Mesendoderm (in vitro differentiated cells): ENCODE results near the gene WNK2.
A peak's percentile ranks its signal among the peaks of the same experiment; 100 is the strongest.

Experiments
- DNase-seq: peaks from one replicate; pipeline ENCODE4 v3.0.0; 2013
- H2AK5ac ChIP-seq: 2 replicates; pipeline ENCODE4 v1.6.1; 2013; ENCODE audit warnings: low read length, inconsistent platforms
- H2BK120ac ChIP-seq: 2 replicates; pipeline ENCODE4 v1.6.1; 2013; ENCODE audit warnings: low read depth, mild to moderate bottlenecking, low read length, moderate library complexity, mixed read lengths
- H2BK15ac ChIP-seq: replicated peaks from 2 replicates; pipeline ENCODE4 v1.6.1; 2013; ENCODE audit warnings: low read depth, mild to moderate bottlenecking, moderate library complexity
- H2BK5ac ChIP-seq: 2 replicates; pipeline ENCODE4 v1.6.1; 2013; ENCODE audit warnings: low read length, inconsistent platforms
- H3K18ac ChIP-seq: 2 replicates; pipeline ENCODE4 v1.6.1; 2013; ENCODE audit warnings: mild to moderate bottlenecking, low read length, mixed read lengths
- H3K23ac ChIP-seq: one replicate; pipeline ENCODE4 v1.6.1; 2013; ENCODE audit warnings: low read length
- H3K27ac ChIP-seq: 2 replicates; pipeline ENCODE4 v1.5.1; 2013; ENCODE audit warnings: low read depth, mild to moderate bottlenecking, inconsistent platforms, low read length, moderate library complexity
- H3K27me3 ChIP-seq: 2 replicates; pipeline ENCODE4 v1.6.1; 2013; ENCODE audit warnings: low read length, control low read depth, mild to moderate bottlenecking, inconsistent platforms; ENCODE audit not compliant: insufficient read depth, poor library complexity
- H3K36me3 ChIP-seq: 2 replicates; pipeline ENCODE4 v1.6.1; 2013; ENCODE audit warnings: low read length, inconsistent platforms; ENCODE audit not compliant: control insufficient read depth, insufficient read depth
- H3K4ac ChIP-seq: one replicate; pipeline ENCODE4 v1.6.1; 2013; ENCODE audit warnings: low read depth, mild to moderate bottlenecking, low read length, moderate library complexity
- H3K4me1 ChIP-seq: 2 replicates; pipeline ENCODE4 v1.6.1; 2013; ENCODE audit warnings: low read depth, low read length, inconsistent platforms; ENCODE audit not compliant: control insufficient read depth
- H3K4me2 ChIP-seq: 2 replicates; pipeline ENCODE4 v1.6.1; 2013; ENCODE audit warnings: low read length
- H3K4me3 ChIP-seq: 2 replicates; pipeline ENCODE4 v1.5.1; 2013; ENCODE audit warnings: mild to moderate bottlenecking, low read length
- H3K56ac ChIP-seq: one replicate; pipeline ENCODE4 v1.6.1; 2013; ENCODE audit warnings: low read length
- H3K79me1 ChIP-seq: 2 replicates; pipeline ENCODE4 v1.6.1; 2013; ENCODE audit warnings: low read length, inconsistent platforms
- H3K79me2 ChIP-seq: 2 replicates; pipeline ENCODE4 v1.6.1; 2013; ENCODE audit warnings: mild to moderate bottlenecking, low read length; ENCODE audit not compliant: control insufficient read depth, insufficient read depth
- H3K9ac ChIP-seq: 2 replicates; pipeline ENCODE4 v1.6.1; 2013; ENCODE audit warnings: low read length, inconsistent platforms
- H4K5ac ChIP-seq: one replicate; pipeline ENCODE4 v1.6.1; 2013; ENCODE audit warnings: low read length
- H4K8ac ChIP-seq: one replicate; pipeline ENCODE4 v1.6.1; 2013; ENCODE audit warnings: low read depth, mild to moderate bottlenecking, control low read depth, low read length, moderate library complexity
- WGBS: extraction: QIAGEN DNeasy Blood & Tissue Kit; methylation state at CpG from one replicate; pipeline ENCODE4 v1.1.7; 2013; ENCODE audit warnings: low lambda C conversion rate, missing lambda C conversion rate; ENCODE audit not compliant: insufficient coverage; ENCODE audit errors: extremely low coverage; 5-methylcytosine and 5-hydroxymethylcytosine counted together

WNK2 gene

DNA sequence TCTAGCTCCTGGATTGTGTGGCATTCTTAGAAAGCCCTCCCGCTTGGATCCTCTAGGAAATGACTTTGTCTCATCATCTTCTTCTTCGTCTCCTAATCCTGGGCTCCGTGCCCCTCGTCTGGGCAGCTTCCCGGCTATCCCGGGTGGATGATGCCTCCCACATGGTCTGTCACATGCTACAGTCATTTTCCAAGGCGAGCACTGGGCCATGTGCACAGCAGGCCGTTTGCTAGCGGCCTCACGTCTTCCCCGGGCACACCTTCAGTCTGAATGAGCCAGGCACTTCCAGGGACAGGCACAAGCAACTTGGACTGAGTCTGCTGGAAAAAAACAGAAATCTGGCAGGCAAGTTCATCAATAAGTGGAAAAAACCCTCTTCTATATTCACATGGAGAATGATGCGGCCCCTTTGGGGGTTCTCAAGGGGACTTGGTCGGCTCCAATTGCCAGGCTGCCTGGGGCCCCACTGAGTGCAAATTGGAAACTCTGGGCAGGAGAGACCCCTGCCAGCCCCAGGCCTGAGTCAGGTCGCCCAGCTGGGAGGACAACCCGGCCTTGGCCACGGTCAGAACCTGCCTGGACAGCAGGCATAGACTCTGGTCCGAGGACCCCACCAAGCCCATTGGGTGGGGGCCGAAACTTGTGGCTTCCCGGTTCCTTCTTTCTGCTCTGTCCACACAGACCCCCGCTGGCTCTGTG is 11.1 kb upstream of the WNK2 start:
- Histone ChIP-seq H3K4me3 (no peak overlapping the region), H3K36me3 (no peaks in the 10 kb centered on the region)

GRCh38 chr9:93173365-93174051 is 10.4 kb upstream of the WNK2 start:
- Histone ChIP-seq H4K5ac (no peak overlapping the region), H3K27me3 (no peaks in the 10 kb centered on the region), H3K56ac (no peak overlapping the region), H3K79me1 (no peaks in the 10 kb centered on the region), H2BK5ac (no peak overlapping the region), H3K79me2 (no peaks in the 10 kb centered on the region), H3K18ac (no peak overlapping the region), H3K4ac (no peak overlapping the region), H3K9ac (no peak overlapping the region), H4K8ac (no peak overlapping the region), H3K27ac (no peak overlapping the region), H2AK5ac (no peak overlapping the region), H3K4me2 (no peak overlapping the region), H2BK120ac (no peak overlapping the region), H2BK15ac (no peak overlapping the region), H3K36me3 (no peaks in the 10 kb centered on the region), H3K23ac (peak overlapping the region; percentile 56), H3K4me3 (no peak overlapping the region), H3K4me1 (no peaks in the 10 kb centered on the region)
- no peak for DNase-seq
- no CpG with 5 or more reads among the region's 12 CpGs for WGBS

More for the DNA sequence above, 11.1 kb upstream of the WNK2 start:
- H3K79me1 ChIP-seq: no peaks in the 10 kb centered on the region
- no peak overlapping the region for H2BK120ac ChIP-seq
- no CpG with 5 or more reads among the region's 20 CpGs for WGBS
- H2BK15ac ChIP-seq: no peak overlapping the region
- no peaks in the 10 kb centered on the region for H3K27me3 ChIP-seq
- no peak overlapping the region for H3K18ac ChIP-seq
- H3K27ac ChIP-seq: no peak overlapping the region
- H3K9ac ChIP-seq: no peak overlapping the region
- peak overlapping the region; percentile 56 for H3K23ac ChIP-seq
- no peak overlapping the region for H3K4me2 ChIP-seq
- no peak overlapping the region for H3K4ac ChIP-seq
- H2BK5ac ChIP-seq: no peak overlapping the region
- H4K8ac ChIP-seq: no peak overlapping the region
- H3K79me2 ChIP-seq: no peaks in the 10 kb centered on the region
- no peak overlapping the region for H3K56ac ChIP-seq
- H4K5ac ChIP-seq: no peak overlapping the region
- no peak overlapping the region for H2AK5ac ChIP-seq
- H3K4me1 ChIP-seq: no peaks in the 10 kb centered on the region
- no peak for DNase-seq

- no peak overlapping the region for H4K8ac ChIP-seq
- no peak overlapping the region for H3K4me3 ChIP-seq
- no peak overlapping the region for H3K27ac ChIP-seq
- no peak overlapping the region for H2BK15ac ChIP-seq
- H2BK5ac ChIP-seq: no peak overlapping the region
- H3K18ac ChIP-seq: no peak overlapping the region
- H2AK5ac ChIP-seq: no peak overlapping the region
- H4K5ac ChIP-seq: no peak overlapping the region
- no peaks in the 10 kb centered on the region for H3K79me2 ChIP-seq
- no peak overlapping the region for H3K4ac ChIP-seq
- no peaks in the 10 kb centered on the region for H3K4me1 ChIP-seq
- H3K9ac ChIP-seq: no peak overlapping the region
- no peak overlapping the region for H3K56ac ChIP-seq
- H3K4me2 ChIP-seq: no peak overlapping the region
- no peak for DNase-seq
- H3K27me3 ChIP-seq: no peaks in the 10 kb centered on the region
- H3K79me1 ChIP-seq: no peaks in the 10 kb centered on the region
- no CpG with 5 or more reads among the region's 3 CpGs for WGBS
- no peak overlapping the region for H2BK120ac ChIP-seq
- no peaks in the 10 kb centered on the region for H3K36me3 ChIP-seq
- no peak overlapping the region for H3K23ac ChIP-seq
These were observed 9.0 kb upstream of the WNK2 start for GRCh38 chr9:93174976-93175375.

DNA sequence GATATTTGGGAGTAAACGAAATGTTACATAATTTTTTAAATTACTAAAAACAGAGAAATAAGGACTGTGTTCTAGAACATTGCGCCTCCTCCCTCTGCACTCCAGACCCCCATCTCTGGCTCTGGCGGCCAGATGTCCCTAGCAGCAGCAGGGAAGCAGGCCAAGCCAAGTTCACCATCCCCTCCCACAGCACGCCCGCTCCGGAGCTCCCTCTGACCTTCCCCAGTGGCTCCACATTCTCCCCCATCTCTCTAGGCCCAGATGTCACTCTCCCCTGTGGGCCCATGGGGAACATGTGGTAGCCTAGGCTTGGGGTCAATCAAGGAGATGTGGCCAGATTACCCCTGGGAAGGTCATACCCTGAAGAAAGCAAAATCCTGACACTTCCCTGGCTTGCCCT is 6.3 kb upstream of the WNK2 start:
- no peak overlapping the region for H2AK5ac ChIP-seq
- no peak overlapping the region for H3K56ac ChIP-seq
- no peaks in the 10 kb centered on the region for H3K79me2 ChIP-seq
- no peaks in the 10 kb centered on the region for H3K4me1 ChIP-seq
- H3K9ac ChIP-seq: no peak overlapping the region
- H4K5ac ChIP-seq: no peak overlapping the region
- no peak overlapping the region for H2BK120ac ChIP-seq
- H3K23ac ChIP-seq: no peak overlapping the region
- no peaks in the 10 kb centered on the region for H3K36me3 ChIP-seq
- no peaks in the 10 kb centered on the region for H3K27me3 ChIP-seq
- H2BK5ac ChIP-seq: no peak overlapping the region
- WGBS: 100% methylated on average over 1 of the region's 6 CpGs
- no peak overlapping the region for H3K18ac ChIP-seq
- H3K27ac ChIP-seq: no peak overlapping the region
- H2BK15ac ChIP-seq: no peak overlapping the region
- no peak overlapping the region for H3K4ac ChIP-seq
- no peak overlapping the region for H4K8ac ChIP-seq
- DNase-seq: no peak
- no peak overlapping the region for H3K4me3 ChIP-seq
- no peaks in the 10 kb centered on the region for H3K79me1 ChIP-seq
- no peak overlapping the region for H3K4me2 ChIP-seq

GRCh38 chr9:93178851-93179786 is 4.8 kb upstream of the WNK2 start:
- no peak for DNase-seq

More at GRCh38 chr9:93178851-93179786, 4.8 kb upstream of the WNK2 start:
- Histone ChIP-seq H2BK120ac (no peak overlapping the region), H3K4me3 (no peak overlapping the region), H3K27me3 (peaks cover 2% of the 10 kb centered on the region), H3K56ac (no peak overlapping the region), H2BK5ac (no peak overlapping the region), H3K18ac (no peak overlapping the region), H3K23ac (no peak overlapping the region), H3K4me2 (no peak overlapping the region), H2AK5ac (no peak overlapping the region), H3K27ac (no peak overlapping the region), H3K79me2 (no peaks in the 10 kb centered on the region), H3K79me1 (no peaks in the 10 kb centered on the region), H3K4ac (no peak overlapping the region), H3K36me3 (no peaks in the 10 kb centered on the region), H2BK15ac (no peak overlapping the region), H3K4me1 (no peaks in the 10 kb centered on the region), H3K9ac (no peak overlapping the region), H4K8ac (no peak overlapping the region), H4K5ac (no peak overlapping the region)
- no CpG with 5 or more reads among the region's 22 CpGs for WGBS
